Epithelial cell of esophagus (primary cell): ENCODE measurements around the gene VTI1A.

ENCODE experiments used
- DNase-seq: peaks from one replicate; pipeline ENCODE4 v3.0.0; 2010; ENCODE audit warnings: low read depth
- H3K4me3 ChIP-seq: 2 replicates; pipeline ENCODE4 v1.5.1; 2011; ENCODE audit warnings: mild to moderate bottlenecking, low read length, control low read depth
- TF ChIP-seq, protein P1 (sequence below): IDR thresholded peaks from 2 replicates; pipeline ENCODE4 v1.5.1; 2011; ENCODE audit warnings: low read depth, mild to moderate bottlenecking, low read length, control low read depth, inconsistent platforms; ENCODE audit not compliant: insufficient read depth; ENCODE audit errors: missing control alignments

Gene VTI1A

DNA sequence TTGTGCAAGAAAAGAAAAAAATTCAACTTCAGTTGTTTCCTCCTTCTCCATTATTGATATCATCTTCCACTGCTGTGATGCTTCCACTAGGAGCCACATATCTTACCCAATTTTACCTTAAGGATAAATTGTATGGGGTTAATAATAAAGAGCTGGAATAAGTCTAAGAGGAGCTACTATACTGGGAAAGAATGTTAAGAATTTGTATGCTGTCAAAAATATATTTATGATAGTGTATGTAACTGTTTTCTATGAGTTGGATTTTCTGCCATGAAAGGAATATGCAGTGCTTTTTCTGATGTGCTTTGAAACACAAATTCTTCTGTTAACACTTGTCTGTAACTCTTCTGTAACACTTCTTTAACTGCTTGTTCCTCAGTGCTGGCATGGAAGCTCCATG, 219.1 kb downstream of the VTI1A start:
- TF ChIP-seq, protein P1, sequence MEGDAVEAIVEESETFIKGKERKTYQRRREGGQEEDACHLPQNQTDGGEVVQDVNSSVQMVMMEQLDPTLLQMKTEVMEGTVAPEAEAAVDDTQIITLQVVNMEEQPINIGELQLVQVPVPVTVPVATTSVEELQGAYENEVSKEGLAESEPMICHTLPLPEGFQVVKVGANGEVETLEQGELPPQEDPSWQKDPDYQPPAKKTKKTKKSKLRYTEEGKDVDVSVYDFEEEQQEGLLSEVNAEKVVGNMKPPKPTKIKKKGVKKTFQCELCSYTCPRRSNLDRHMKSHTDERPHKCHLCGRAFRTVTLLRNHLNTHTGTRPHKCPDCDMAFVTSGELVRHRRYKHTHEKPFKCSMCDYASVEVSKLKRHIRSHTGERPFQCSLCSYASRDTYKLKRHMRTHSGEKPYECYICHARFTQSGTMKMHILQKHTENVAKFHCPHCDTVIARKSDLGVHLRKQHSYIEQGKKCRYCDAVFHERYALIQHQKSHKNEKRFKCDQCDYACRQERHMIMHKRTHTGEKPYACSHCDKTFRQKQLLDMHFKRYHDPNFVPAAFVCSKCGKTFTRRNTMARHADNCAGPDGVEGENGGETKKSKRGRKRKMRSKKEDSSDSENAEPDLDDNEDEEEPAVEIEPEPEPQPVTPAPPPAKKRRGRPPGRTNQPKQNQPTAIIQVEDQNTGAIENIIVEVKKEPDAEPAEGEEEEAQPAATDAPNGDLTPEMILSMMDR, result no peak
- no peak for DNase-seq
- H3K4me3 ChIP-seq, result no peak overlapping the region

DNA sequence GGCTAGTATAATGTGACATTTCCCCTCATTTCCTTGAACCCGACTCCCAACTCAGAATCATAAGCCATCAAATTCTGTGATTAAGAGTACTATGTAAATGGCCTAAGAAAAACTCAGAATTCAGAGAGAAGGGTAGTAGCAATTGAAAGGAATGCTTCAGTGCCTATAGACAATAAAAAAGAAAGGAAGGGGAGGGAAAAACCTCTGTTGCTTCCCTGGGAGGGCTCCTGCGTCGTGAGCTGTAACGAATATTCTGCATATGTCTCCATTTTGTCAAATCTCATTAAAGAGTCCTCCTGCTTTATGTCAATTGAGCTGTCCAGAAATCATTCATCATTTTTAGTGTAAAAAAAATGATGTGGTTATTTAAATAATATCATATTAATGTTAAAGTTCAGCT, 223.0 kb downstream of the VTI1A start:
- DNase-seq, result no peak
- TF ChIP-seq, protein P1, result no peak
- no peak overlapping the region for H3K4me3 ChIP-seq

DNA sequence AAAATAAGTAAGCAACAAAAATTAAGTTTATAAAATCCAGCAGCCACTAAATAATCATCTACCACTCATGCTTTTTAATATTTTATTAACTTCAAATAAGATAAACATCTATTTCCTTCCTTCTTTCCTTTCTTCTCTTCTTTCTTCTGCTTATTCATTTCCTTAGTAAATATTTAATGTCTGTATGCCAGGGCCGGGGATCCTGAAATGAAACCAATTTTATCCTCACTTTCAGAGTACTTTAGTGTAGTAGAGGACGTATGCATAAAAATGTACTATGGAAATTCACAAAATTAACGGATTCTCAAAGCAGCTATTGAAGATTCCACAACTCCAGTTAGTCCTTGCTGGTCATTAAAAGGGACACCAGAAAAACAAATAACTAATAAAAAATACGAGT, 224.7 kb downstream of the VTI1A start:
- no peak overlapping the region for H3K4me3 ChIP-seq
- TF ChIP-seq, protein P1, result no peak

DNA sequence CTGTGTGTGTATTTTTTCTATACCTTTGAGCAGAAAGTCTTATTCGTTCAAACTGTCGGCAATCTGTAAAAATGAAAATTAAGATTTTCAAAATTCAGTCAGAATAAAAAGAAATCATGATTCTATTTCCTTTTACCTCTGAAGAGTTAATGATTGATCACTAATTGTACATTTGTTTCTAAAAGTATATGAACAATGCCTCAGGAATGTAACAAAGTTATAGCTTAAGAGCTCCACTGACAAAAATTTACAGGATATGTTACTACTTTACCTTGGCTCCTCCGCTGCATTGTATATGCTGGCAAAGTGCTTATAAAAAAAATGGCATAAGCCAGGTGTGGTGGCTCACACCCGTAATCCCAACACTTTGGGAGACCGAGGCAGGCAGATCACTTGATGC, 225.7 kb downstream of the VTI1A start:
- TF ChIP-seq, protein P1, result no peak
- H3K4me3 ChIP-seq, result no peak overlapping the region
- no peak for DNase-seq

More for the DNA sequence above, 224.7 kb downstream of the VTI1A start:
- DNase-seq, result no peak

DNA sequence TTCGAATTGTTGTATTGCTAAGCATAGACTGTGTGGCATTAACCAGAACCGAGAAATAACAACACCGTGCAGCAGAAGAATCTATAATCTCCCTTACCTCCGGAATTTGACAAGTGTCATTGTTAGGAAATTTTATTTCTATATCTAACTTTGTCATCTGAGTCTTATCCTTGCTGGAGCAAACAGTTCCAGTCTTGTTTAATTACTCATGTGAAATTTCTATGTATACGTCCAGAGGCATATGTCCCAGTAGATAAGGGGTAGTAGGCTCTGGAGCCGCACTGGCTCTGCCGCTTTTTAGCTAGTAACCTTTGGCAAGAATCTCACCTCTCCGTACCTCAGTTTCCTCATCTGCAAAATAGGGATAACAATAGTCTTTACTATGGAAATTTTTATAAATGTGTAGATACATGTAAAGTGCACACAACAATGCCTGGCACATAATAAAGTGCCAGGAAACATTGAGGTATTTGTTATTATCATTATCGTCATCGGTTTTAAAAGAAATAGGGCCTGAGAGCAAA, 228.6 kb downstream of the VTI1A start:
- no peak overlapping the region for H3K4me3 ChIP-seq
- no peak for DNase-seq
- TF ChIP-seq, protein P1, result no peak

DNA sequence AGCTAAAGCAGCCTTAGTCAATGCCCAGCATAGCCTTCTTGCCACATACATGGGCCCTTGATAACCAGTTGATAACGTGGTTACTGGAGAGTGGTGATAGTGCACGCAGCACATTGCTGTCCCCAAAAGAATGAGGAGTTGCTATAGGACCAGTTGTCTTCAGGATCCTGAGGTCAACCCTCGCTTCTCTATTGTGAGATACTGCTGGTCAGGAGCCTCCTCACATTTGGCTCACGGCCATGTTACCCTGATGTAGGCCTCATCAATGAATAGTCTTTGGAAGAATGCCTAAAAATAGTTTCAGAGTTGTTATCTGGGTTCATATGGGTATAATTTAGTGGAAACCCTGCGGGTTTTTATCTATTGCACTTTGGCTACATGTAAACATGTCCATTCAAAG, 230.7 kb downstream of the VTI1A start:
- TF ChIP-seq, protein P1, result no peak
- DNase-seq, result no peak
- H3K4me3 ChIP-seq, result no peak overlapping the region

DNA sequence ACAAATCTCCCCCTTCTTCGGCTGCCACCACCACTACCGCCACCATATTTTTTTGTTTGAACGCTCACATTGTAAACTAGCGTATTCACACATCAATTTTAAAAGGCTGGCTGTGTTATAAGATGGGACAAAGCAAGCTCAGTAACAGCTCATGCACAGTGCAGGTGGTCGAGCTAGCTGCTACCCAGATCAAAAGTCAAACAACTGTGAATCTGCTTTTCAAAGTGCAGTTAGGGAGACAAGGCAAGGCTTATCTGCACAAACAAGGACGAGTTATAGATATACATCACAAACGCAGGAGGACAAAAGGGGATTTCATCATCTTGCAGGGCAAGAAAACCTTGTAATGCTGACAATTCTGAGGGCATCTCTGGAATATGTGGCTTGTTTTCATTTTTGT, 231.6 kb downstream of the VTI1A start:
- no peak for DNase-seq
- TF ChIP-seq, protein P1, result no peak

More for the DNA sequence above, 231.6 kb downstream of the VTI1A start:
- no peak overlapping the region for H3K4me3 ChIP-seq
